Endothelial cell of umbilical vein (primary cell): ENCODE results near the gene R3HCC1L. TPM values are rescaled to one million over a fixed set of nuclear protein-coding genes. Genes with fewer than 3 reads are reported as not detected.

Experiments used
- BruUV-seq: library from RNA; stranded (reverse); fragments of 400-500 nt; replicated peaks from 2 replicates; lab custom pipeline; 2021; lab: Mats Ljungman, UMichigan
- CTCF ChIA-PET: fragments of 300-600, 350-600 bp; sonication (Branson Sonifier 250); formaldehyde crosslinking; loops from one replicate; lab custom pipeline; 2021; ENCODE audit warnings: antibody characterized with exemption, inconsistent platforms; lab: Charles Lee
- POLR2A ChIA-PET: fragments of 300-600, 350-600 bp; sonication (Branson Sonifier 250); formaldehyde crosslinking; loops from one replicate; lab custom pipeline; 2021; ENCODE audit warnings: antibody characterized with exemption, inconsistent platforms; lab: Charles Lee
- DNase-seq: peaks from one replicate; pipeline ENCODE4 v3.0.0-alpha.2; 2011; ENCODE audit warnings: low read depth, low spot score
- FAIRE-seq: peaks from 2 replicates; lab custom pipeline; 2011; peaks lifted over from hg19 to GRCh38; lab: Jason Lieb, UNC
- H2AFZ ChIP-seq: 2 replicates; pipeline ENCODE4 v1.6.0; 2012; ENCODE audit warnings: low read depth, low read length, control low read depth, inconsistent platforms
- H3K27ac ChIP-seq: 2 replicates; pipeline ENCODE4 v1.5.1; 2011; ENCODE audit warnings: low read depth, mild to moderate bottlenecking, control low read depth, low read length, moderate library complexity; ENCODE audit not compliant: insufficient read depth
- H3K27me3 ChIP-seq, 2 experiments: 2 replicates each; pipeline versions ENCODE4 v1.6.0 to v1.6.1; 2011; ENCODE audit warnings: low read length in 2 of 2, mixed read lengths in 1 of 2; ENCODE audit not compliant: control insufficient read depth in 2 of 2, insufficient read depth in 2 of 2
- H3K36me3 ChIP-seq, 2 experiments: 2 replicates in 1 of 2; 3 replicates in 1 of 2; pipeline ENCODE4 v1.5.1; 2011; ENCODE audit warnings: low read length in 2 of 2, mild to moderate bottlenecking in 1 of 2, moderate library complexity in 1 of 2; ENCODE audit not compliant: control insufficient read depth in 2 of 2, insufficient read depth in 2 of 2; ENCODE audit errors: extremely low read depth in 1 of 2
- H3K4me1 ChIP-seq: 3 replicates; pipeline ENCODE4 v1.5.1; 2011; ENCODE audit warnings: mild to moderate bottlenecking, low read length; ENCODE audit not compliant: control insufficient read depth, insufficient read depth; ENCODE audit errors: extremely low read depth
- H3K4me2 ChIP-seq: 2 replicates; pipeline ENCODE4 v1.6.1; 2011; ENCODE audit warnings: low read length, control low read depth, mixed read lengths; ENCODE audit not compliant: insufficient read depth
- H3K4me3 ChIP-seq, 3 experiments: fragments of 200-600 bp in 1 of 3; sonication (generic), shearing (Covaris generic) in 1 of 3; replicated peaks in 1 of 3; 2 replicates each; pipeline ENCODE4 v1.5.1; 2011 to 2016; ENCODE audit warnings: control low read depth in 3 of 3, low read length in 3 of 3, mild to moderate bottlenecking in 2 of 3, inconsistent platforms in 1 of 3, low read depth in 1 of 3, moderate library complexity in 1 of 3; ENCODE audit not compliant: insufficient read depth in 1 of 3
- H3K79me2 ChIP-seq: 2 replicates; pipeline ENCODE4 v1.6.0; 2012; ENCODE audit warnings: low read length, inconsistent platforms; ENCODE audit not compliant: control insufficient read depth, insufficient read depth
- H3K9ac ChIP-seq: replicated peaks from 2 replicates; pipeline ENCODE3; 2011; ENCODE audit warnings: low read length, control low read depth; ENCODE audit not compliant: insufficient read depth; ENCODE audit errors: extremely low read depth
- H3K9me1 ChIP-seq: replicated peaks from 3 replicates; pipeline ENCODE4 v1.6.0; 2011; ENCODE audit warnings: mild to moderate bottlenecking, low read length; ENCODE audit not compliant: control insufficient read depth, insufficient read depth; ENCODE audit errors: extremely low read depth
- H3K9me3 ChIP-seq: replicated peaks from 2 replicates; pipeline ENCODE4 v1.5.1; 2012; ENCODE audit warnings: low read length, inconsistent platforms; ENCODE audit not compliant: control insufficient read depth, insufficient read depth
- H4K20me1 ChIP-seq: replicated peaks from 2 replicates; pipeline ENCODE3; 2011; ENCODE audit warnings: mild to moderate bottlenecking, low read length; ENCODE audit not compliant: control insufficient read depth, insufficient read depth; ENCODE audit errors: extremely low read depth
- EZH2 ChIP-seq: IDR thresholded peaks from 2 replicates; pipeline ENCODE4 v1.6.1; 2012; ENCODE audit warnings: borderline replicate concordance, low read depth, mild to moderate bottlenecking, moderate library complexity, low read length, inconsistent platforms; ENCODE audit not compliant: severe bottlenecking
- GATA2 ChIP-seq: IDR thresholded peaks from 2 replicates; pipeline ENCODE4 v1.7.0; 2011; ENCODE audit warnings: low read depth, mild to moderate bottlenecking, moderate library complexity, mixed read lengths, low read length; ENCODE audit not compliant: insufficient read length, insufficient read depth
- JUN ChIP-seq: IDR thresholded peaks from 2 replicates; pipeline ENCODE4 v1.6.1; 2011; ENCODE audit warnings: borderline replicate concordance, low read depth; ENCODE audit not compliant: insufficient read length, insufficient read depth
- MAX ChIP-seq: IDR thresholded peaks from 2 replicates; pipeline ENCODE4 v1.6.1; 2011; ENCODE audit not compliant: insufficient read depth, insufficient read length
- MYC ChIP-seq: IDR thresholded peaks from one replicate; pipeline ENCODE4 v1.6.1; 2011; ENCODE audit warnings: mild to moderate bottlenecking, low read depth, low read length
- POLR2A ChIP-seq: IDR thresholded peaks from 2 replicates; pipeline ENCODE4 v1.6.1; 2012; ENCODE audit warnings: low read depth, mild to moderate bottlenecking, control low read depth, low read length
- POLR2AphosphoS5 ChIP-seq: IDR thresholded peaks from 2 replicates; pipeline ENCODE4 v1.6.1; 2012; ENCODE audit warnings: low read depth, mild to moderate bottlenecking, control low read depth, low read length, moderate library complexity; ENCODE audit not compliant: insufficient read depth
- dilution Hi-C: fragments of 300-500 bp; cut with MboI; formaldehyde crosslinking; loops from one replicate; pipeline ENCODE4 v1.15.0; 2019; ENCODE audit warnings: low sequenced_read_pairs; ENCODE audit not compliant: extremely low pct_ligation_motif_present
- intact Hi-C: fragments of 100-400 bp; cut with micrococcal nuclease; formaldehyde crosslinking; loops from one replicate; pipeline ENCODE4 v1.10.0; 2022
- polyA plus RNA-seq, 4 experiments: library from polyadenylated mRNA; depleted of rRNA in 3 of 4; stranded (reverse) in 3 of 4; unstranded in 1 of 4; fragments of >200 nt; gene quantifications; 2 replicates each; pipeline versions ENCODE4 v1.2.1 to v1.2.3, GENCODE V29; 2011 to 2012; ENCODE audit warnings: missing spikeins in 1 of 4
- total RNA-seq: library from RNA; stranded (reverse); gene quantifications from 2 replicates; pipeline ENCODE4 v1.2.3, GENCODE V29; 2021
- TF ChIP-seq, protein P1 (sequence below), 2 donors: IDR thresholded peaks; 1 replicate in 1 of 2; 2 replicates in 1 of 2; pipeline ENCODE4 v1.5.1; 2011; ENCODE audit warnings: low read length in 2 of 2, mild to moderate bottlenecking in 2 of 2, moderate library complexity in 2 of 2, control low read depth in 1 of 2, inconsistent platforms in 1 of 2, low read depth in 1 of 2; ENCODE audit not compliant: insufficient read depth in 1 of 2; ENCODE audit errors: extremely low read depth in 1 of 2

Gene R3HCC1L
- total and polyA plus RNA-seq, 2 donors (not counting 3 experiments of a cell fraction or from before 2014, with no cell fraction given) = 6.3 to 12.4 TPM

- H2AFZ ChIP-seq = no peak overlapping the region
- dilution Hi-C loops (no loop called here), intact Hi-C loops (no loop called here)
- no peaks in the 10 kb centered on the region for H3K4me1 ChIP-seq
- no peak overlapping the region for H3K27ac ChIP-seq
- FAIRE-seq = no peak
- H3K79me2 ChIP-seq = peaks cover 70% of the 10 kb centered on the region
- ChIA-PET CTCF (interaction anchor here (1.7 kb wide), 1 partner anchor 28 kb away, joined by 8 read pairs; no protein-coding TSS in a partner anchor), POLR2A (no interaction called here)
- TF ChIP-seq POLR2A (no peak), JUN (no peak), MYC (no peak), GATA2 (no peak), EZH2 (no peak), POLR2AphosphoS5 (no peak), MAX (no peak)
- TF ChIP-seq, protein P1, sequence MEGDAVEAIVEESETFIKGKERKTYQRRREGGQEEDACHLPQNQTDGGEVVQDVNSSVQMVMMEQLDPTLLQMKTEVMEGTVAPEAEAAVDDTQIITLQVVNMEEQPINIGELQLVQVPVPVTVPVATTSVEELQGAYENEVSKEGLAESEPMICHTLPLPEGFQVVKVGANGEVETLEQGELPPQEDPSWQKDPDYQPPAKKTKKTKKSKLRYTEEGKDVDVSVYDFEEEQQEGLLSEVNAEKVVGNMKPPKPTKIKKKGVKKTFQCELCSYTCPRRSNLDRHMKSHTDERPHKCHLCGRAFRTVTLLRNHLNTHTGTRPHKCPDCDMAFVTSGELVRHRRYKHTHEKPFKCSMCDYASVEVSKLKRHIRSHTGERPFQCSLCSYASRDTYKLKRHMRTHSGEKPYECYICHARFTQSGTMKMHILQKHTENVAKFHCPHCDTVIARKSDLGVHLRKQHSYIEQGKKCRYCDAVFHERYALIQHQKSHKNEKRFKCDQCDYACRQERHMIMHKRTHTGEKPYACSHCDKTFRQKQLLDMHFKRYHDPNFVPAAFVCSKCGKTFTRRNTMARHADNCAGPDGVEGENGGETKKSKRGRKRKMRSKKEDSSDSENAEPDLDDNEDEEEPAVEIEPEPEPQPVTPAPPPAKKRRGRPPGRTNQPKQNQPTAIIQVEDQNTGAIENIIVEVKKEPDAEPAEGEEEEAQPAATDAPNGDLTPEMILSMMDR (IDR thresholded peaks at IDR 0.05; ENCODE audit: extremely low read depth in 1 of 2, insufficient read depth in 1 of 2, low read depth in 1 of 2, low read length in 2 of 2) = no peak
- no peak overlapping the region for H3K4me3 ChIP-seq
- no peaks in the 10 kb centered on the region for H3K9me3 ChIP-seq
- no peak overlapping the region for H3K9ac ChIP-seq
- BruUV-seq = no TSS peak
- no peaks in the 10 kb centered on the region for H3K9me1 ChIP-seq
- no peak overlapping the region for H3K4me2 ChIP-seq
- H4K20me1 ChIP-seq = peaks cover 20% of the 10 kb centered on the region
- H3K27me3 ChIP-seq = no peaks in the 10 kb centered on the region
- no peaks in the 10 kb centered on the region for H3K36me3 ChIP-seq
- DNase-seq = no peak
These were observed 7.1 kb downstream of the R3HCC1L start for GRCh38 chr10:98141484-98142073.
